ENCODE data around the gene CALD1.

GRCh38 chr7:134936893-134937510 is 157.6 kb downstream of the CALD1 start:
- no peak for TF ChIP-seq POLR2A (IDR thresholded peaks at IDR 0.05; ENCODE audit: low read length)
- no peak for TF ChIP-seq GATA1 (IDR thresholded peaks at IDR 0.05; ENCODE audit: low read depth, low read length)
